Measurements from ENCODE around the gene ANAPC5.
"Not testable (repeated sequence)": the region's sequence is repeated elsewhere in the genome, so short reads cannot be mapped to it uniquely, and the experiment has no call there.

Gene ANAPC5

GRCh38 chr12:121289962-121290361, 62.2 kb downstream of the ANAPC5 start:
- DNase-seq: no peak

GRCh38 chr12:121288986-121289385, 63.2 kb downstream of the ANAPC5 start:
- peak in 1 of 10 donors; percentile 64 for DNase-seq
- intact Hi-C loops (cut with DNase I): no loop called here

More at GRCh38 chr12:121289962-121290361, 62.2 kb downstream of the ANAPC5 start:
- intact Hi-C loops (cut with DNase I): no loop called here

GRCh38 chr12:121288158-121288845, 63.9 kb downstream of the ANAPC5 start:
- intact Hi-C loops (cut with DNase I): no loop called here
- DNase-seq: peak in 2 of 10 donors; percentile 52 to 63

GRCh38 chr12:121287267-121287954, 64.8 kb downstream of the ANAPC5 start:
- intact Hi-C loops (cut with DNase I): no loop called here

GRCh38 chr12:121285856-121286255, 66.4 kb downstream of the ANAPC5 start:
- intact Hi-C loops (cut with DNase I): no loop called here
- DNase-seq: peak in 1 of 10 donors; percentile 46

More at GRCh38 chr12:121287267-121287954, 64.8 kb downstream of the ANAPC5 start:
- peak in 1 of 10 donors; percentile 64 for DNase-seq

- intact Hi-C loops (cut with DNase I): no loop called here
- peak in 2 of 10 donors; percentile 64 to 67 for DNase-seq
These were observed 67.4 kb downstream of the ANAPC5 start for GRCh38 chr12:121284551-121285390.

GRCh38 chr12:121283841-121284240, 68.4 kb downstream of the ANAPC5 start:
- DNase-seq: peak in 2 of 10 donors; percentile 54 to 59
- intact Hi-C loops (cut with DNase I): no loop called here

GRCh38 chr12:121283388-121283787, 68.8 kb downstream of the ANAPC5 start:
- DNase-seq: peak in 2 of 10 donors; percentile 8 to 39
- intact Hi-C loops (cut with DNase I): no loop called here

GRCh38 chr12:121282910-121283309, 69.3 kb downstream of the ANAPC5 start:
- intact Hi-C loops (cut with DNase I): not testable (repeated sequence)
- peak in 2 of 10 donors; percentile 21 to 78 for DNase-seq

- intact Hi-C loops (cut with DNase I): no loop called here
- peak in 2 of 10 donors; percentile 15 to 41 for DNase-seq
These were observed 70.0 kb downstream of the ANAPC5 start for GRCh38 chr12:121282072-121282742.

- DNase-seq: peak in 2 of 10 donors; percentile 39 to 75
- intact Hi-C loops (cut with DNase I): not testable (repeated sequence)
These were observed 71.1 kb downstream of the ANAPC5 start for GRCh38 chr12:121281116-121281515.

GRCh38 chr12:121280531-121280930, 71.7 kb downstream of the ANAPC5 start:
- peak in 1 of 10 donors; percentile 38 for DNase-seq
- intact Hi-C loops (cut with DNase I): not testable (repeated sequence)

GRCh38 chr12:121279507-121279915, 72.7 kb downstream of the ANAPC5 start:
- DNase-seq: peak in 8 of 10 donors; percentile 27 to 85 (median 44)

GRCh38 chr12:121279071-121279375, 73.2 kb downstream of the ANAPC5 start:
- peak in 6 of 10 donors; percentile 24 to 88 (median 59) for DNase-seq
- intact Hi-C loops (cut with DNase I): no loop called here

More at GRCh38 chr12:121279507-121279915, 72.7 kb downstream of the ANAPC5 start:
- intact Hi-C loops (cut with DNase I): no loop called here

- DNase-seq: peak in 2 of 10 donors; percentile 9 to 30
- intact Hi-C loops (cut with DNase I): no loop called here
These were observed 73.8 kb downstream of the ANAPC5 start for GRCh38 chr12:121278169-121279070.

GRCh38 chr12:121277374-121277759, 74.8 kb downstream of the ANAPC5 start:
- intact Hi-C loops (cut with DNase I): no loop called here
- DNase-seq: no peak

- intact Hi-C loops (cut with DNase I): no loop called here
- peak in 3 of 10 donors; percentile 66 to 78 (median 77) for DNase-seq
These were observed 78.0 kb downstream of the ANAPC5 start for GRCh38 chr12:121274036-121274763.

- intact Hi-C loops (cut with DNase I): no loop called here
- DNase-seq: peak in 3 of 10 donors; percentile 40 to 72 (median 64)
These were observed 78.8 kb downstream of the ANAPC5 start for GRCh38 chr12:121273364-121273896.
